Uterus (tissue), 2 donors: ENCODE data around the gene SLC13A3.

Experiments
- CTCF ChIP-seq, 4 experiments: fragments of 200-600 bp in 2 of 4; fragments of 450-650 bp in 2 of 4; sonication (generic) in 2 of 4; IDR thresholded peaks; one replicate each; pipeline ENCODE4 v1.5.1; 2016 to 2019; ENCODE audit warnings: antibody characterized with exemption in 4 of 4, mild to moderate bottlenecking in 2 of 4, moderate library complexity in 1 of 4
- POLR2A ChIP-seq, 2 donors: fragments of 450-650 bp; IDR thresholded peaks; one replicate each; pipeline ENCODE4 v1.6.1; 2016; ENCODE audit warnings: antibody characterized with exemption in 2 of 2, mild to moderate bottlenecking in 1 of 2, moderate library complexity in 1 of 2

GRCh38 chr20:46607849-46608497 lies 43.3 kb downstream of the SLC13A3 start:
- TF ChIP-seq CTCF (IDR thresholded peaks at IDR 0.05) (no peak), POLR2A (IDR thresholded peaks at IDR 0.05) (no peak)
